GM15510 (cell line): ENCODE data around the gene CDHR2.

Experiments used
- POLR2A ChIP-seq: IDR thresholded peaks from 3 replicates; pipeline ENCODE4 v1.6.1; 2011; ENCODE audit warnings: borderline replicate concordance; ENCODE audit not compliant: insufficient read length; ENCODE audit errors: extremely low read depth

Gene CDHR2

DNA sequence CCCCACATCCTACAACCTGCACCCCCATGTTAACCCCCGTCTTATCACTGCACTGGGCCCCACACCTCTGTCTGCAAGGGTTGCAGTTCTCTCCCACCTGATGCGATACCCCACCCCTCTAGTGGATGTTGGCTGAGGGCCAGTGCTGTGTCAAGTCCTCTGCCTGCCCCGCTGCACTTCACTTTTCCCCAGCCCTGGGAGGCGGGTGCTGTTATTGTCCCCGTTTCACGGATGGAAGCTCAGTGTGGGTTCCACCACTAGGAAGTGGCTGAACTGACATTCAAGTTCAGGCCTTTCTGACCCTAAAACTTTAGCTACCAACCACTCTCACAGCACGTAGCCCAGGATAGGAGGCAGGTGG is 77.7 kb downstream of the CDHR2 start:
- no peak for TF ChIP-seq POLR2A

DNA sequence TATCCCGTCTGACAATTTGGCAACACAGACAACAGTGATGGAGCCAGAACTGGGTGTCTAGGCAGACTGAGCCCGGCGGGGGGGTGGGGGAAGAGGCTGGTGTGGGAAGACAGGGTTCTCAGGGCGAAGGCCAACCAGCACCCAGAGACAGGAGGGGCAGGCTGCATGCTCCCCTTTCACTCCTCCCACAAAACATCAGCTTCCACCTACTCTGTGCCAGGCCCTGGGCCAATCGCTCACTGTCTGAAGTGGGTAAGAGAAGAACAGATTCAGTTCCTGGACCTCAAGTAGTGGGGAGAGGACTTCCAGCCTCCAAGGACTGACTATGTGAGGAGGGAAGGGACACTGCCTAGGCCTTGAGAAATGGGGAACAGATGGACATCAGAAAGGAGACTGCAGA is 78.4 kb downstream of the CDHR2 start:
- no peak for TF ChIP-seq POLR2A

DNA sequence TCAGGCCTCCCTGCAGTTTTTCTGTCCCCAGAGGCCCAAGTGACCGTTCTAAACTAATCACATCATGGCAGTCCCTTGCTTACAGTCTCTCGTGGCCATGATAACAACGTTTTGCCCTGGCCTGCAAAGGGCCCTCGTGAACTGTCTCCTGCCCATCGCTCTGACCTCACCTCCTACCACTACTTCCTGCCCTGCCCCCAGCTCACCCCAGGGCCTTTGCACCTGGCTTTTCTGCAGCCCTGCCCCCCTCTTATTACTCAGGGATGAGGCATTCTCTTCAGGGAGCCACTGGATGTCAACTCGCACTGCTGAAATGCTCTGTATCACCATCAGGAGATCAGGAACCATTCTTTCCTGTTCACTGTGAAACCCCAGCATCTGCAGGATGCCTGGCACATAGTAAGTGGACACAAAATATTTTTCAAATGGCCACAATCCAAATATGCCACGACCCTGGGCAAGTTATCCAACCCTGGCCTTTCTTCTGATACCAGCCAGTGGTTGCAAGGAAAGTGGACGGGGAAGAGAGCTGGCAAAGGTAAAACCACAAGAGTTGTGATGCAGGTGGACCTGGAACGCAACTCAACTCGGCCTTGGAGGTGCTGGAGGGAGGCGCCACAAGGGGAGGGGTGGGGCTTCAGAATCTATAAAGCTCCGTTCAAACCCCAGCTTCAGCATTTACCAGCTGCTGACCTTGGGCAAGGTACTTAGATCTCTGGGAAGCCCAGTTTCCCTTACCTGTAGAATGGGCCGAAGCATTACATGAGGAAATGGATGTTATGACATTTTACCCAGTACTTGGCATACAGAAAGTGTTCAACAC is 79.5 kb downstream of the CDHR2 start:
- no peak for TF ChIP-seq POLR2A

DNA sequence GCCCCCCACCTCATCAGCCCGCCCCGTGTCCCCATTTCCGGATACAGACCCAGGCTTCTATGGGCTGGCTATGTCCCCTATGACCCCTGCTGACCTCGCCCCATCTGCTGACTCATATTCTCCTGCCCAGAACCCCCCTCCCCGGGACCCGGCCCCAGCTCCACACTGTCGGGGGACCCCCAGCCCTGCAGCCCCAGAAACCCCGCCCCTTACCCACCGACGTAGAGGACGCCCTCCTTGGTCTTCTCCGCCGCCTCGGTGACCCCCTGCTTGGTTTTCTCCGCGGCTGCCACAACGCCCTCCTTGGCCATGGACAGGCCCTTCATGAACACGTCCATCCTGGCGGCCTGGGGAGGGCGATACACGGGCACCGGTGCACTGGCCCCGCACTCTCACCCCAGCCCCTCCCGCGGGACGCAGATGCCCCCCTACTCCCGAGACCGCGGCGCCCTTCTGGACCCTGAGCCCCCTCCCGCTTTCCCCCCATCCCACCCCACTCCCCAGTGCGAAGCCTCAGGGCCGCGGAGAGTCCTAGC is 80.2 kb downstream of the CDHR2 start:
- no peak for TF ChIP-seq POLR2A

DNA sequence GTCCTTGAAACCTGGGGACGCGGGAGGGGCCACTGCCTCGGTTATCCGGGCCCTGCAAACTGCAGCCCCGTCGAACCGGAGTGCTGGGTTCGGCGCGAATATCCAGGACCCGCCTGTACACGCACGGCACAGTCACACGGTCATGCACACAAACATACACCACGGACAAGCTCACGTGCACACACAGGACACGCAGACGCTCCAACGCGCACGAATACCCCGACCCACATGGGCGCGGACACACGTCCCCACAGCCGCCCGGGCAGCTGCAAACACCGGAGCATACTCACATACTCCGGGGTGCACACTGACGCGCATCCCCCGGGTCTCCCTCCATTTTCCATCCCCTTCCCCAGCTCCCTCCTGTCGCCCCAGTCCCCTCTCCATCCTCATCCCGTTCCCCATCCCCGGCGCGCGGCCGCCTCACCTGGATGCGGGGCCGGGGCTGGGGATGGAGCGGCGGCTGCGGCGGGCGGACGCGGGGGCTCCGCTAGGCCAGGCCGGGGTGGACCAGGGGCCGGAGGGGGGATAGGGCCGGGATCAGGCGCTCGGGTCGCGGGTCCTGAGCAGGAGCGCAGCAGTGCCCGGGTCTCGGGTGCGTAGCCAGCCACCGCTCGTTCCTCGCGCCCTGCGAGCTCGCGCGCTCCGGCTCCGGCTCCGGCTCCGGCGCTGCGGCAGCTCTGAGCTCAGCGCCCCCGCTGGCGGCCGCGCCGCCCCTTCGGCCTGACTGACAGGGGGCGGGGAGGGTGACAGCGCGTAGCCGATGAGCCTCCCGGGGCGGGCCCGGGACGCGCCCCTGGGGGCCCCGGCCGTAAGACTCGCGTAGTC is 80.9 kb downstream of the CDHR2 start, which contains the start of the genes EIF4E1B and SNCB:
Gene EIF4E1B, plus strand, starts transcription at position 823 of the 828 bp plus-strand sequence. CDS start 12,113 bp downstream, outside the sequence.
Gene SNCB, minus strand, starts transcription at position 682 of the 828 bp plus-strand sequence. CDS start 880 bp downstream, outside the sequence.
- TF ChIP-seq POLR2A = no peak

DNA sequence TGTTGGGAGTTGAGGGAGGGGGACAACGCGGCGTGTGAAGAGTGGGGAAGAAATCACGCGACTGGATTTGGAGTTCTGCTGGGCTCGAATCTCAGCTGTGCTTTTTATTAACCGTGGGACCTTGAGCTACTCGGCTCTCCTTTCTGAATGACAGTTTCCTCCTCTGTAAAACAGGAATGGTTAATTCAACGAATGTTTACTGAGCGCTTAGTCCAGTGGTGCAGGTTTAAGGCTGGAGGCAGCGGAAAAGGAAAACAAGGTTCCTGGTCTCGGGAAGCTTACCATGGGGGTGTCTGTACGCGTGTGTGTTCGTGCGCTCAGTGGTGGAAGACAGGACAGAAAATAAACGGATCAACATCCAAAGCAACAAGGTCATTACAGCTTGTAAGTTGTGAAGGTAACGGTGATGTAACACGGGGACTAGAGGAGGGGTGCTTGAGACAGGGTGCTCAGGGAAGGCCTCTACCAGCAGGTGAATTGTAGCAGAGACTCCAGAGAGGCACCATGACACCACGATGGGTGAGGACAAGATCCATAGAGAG is 81.6 kb downstream of the CDHR2 start:
- no peak for TF ChIP-seq POLR2A

DNA sequence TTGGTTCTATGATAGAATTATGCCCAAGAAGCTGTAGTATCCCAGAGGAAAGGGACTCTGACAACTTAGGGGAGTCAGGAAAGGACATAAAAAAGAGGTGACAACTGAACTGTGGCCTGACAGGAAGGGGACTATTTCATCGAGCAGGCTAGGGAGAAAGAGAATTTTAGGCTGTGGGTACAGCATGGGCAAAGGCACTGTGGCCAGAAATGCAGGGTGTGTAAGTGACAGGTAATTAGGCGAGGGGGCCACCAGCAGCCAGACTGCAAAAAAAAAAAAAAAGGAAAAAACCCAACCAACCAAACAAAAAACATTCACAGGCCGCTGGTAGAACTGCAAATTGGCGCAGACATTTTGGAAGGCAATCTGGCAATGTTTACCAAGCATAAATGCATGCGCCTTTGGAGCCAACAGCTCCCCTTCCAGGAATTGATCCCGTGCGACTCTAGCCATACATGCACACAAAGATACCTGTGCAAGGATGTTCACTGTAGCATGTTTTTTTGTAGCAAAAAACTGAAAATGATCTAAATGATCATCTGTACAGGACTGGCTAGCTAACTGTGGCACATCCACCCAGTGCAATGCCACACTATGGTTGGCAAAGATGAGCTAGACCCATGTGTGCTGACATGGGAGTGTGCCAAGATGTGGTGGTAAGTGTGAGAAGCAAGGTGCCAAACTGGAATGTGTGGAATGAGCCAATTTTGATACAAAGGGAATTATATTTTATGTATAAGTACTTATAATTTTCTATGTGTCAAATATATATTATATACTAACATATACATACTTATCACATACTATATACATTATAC is 82.5 kb downstream of the CDHR2 start:
- no peak for TF ChIP-seq POLR2A

DNA sequence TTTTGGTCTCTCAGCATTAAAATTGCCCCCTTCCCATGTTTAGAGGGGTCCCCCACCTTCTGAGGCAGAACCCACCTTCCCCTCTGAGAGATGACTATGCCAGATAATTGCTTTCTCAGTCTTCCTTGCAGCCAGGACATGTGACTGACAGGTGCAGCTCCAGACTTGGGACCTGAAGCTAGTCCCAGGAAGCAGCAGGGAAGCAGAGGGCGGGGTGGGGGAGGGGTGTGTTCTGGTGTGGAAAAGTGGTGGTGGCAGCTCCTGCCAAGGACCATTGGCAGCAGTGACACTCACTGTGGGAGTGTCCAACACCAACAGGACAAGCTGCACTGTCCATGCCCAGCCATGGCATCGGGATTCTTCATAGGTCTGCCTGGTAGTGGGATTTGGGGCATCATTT is 83.6 kb downstream of the CDHR2 start:
- TF ChIP-seq POLR2A = no peak

DNA sequence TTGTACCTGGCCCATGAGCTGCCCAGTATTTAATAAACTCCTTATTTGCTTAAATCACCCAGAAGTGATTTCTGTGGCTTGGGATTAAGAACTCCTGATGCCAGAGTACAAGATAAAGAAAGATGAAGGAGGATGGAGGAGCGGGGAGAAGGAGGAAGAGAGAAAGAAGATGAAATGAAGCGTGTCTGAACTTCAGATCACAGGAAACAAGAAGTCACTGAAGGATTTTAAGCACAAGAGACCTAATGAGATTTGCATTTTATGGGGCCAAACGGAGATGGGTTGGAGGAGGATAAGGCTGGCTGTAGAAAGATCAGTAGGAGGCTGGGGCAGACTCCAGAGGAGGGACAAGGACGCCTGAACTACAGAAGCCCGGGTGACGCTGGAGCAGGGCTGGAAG is 84.5 kb downstream of the CDHR2 start:
- no peak for TF ChIP-seq POLR2A

DNA sequence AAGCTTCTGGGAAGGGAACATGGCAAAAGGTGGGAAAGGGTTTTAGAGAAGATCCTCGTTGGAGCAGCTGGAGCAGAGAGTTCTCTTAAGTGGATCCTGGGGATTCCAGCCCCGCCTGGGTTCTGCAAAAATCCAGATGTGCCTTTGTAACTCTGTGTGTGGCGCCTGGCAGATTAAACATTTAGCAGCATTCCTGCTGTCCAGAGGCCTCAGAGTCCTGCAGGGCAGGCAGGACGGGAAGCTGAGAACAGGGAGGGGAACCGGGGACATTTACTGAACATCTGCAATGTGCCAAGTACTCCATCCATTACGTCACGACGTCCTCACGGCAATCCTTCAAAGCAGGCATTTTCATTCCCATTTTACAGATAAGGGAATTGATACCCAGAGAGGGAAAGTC is 87.3 kb downstream of the CDHR2 start:
- TF ChIP-seq POLR2A = no peak

DNA sequence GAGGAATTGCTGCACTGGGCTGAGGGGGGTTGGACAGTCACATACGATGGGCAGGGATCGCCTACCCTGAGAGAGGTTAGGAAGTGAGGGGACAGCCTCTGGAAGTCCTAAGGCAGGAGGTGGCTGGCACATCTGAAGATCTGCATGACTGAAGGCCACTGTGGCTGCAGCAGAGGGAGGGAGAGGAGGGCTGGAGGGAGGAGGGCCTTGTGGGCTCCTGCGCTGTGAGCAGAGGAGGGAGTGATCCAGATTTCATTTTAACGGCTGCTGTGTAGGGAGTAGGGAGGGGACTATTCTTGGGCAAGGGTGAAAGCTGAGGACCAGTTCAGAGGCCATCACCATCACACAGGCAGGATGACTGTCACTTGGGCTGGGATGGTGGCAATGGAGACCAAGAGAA is 88.4 kb downstream of the CDHR2 start:
- TF ChIP-seq POLR2A = no peak

DNA sequence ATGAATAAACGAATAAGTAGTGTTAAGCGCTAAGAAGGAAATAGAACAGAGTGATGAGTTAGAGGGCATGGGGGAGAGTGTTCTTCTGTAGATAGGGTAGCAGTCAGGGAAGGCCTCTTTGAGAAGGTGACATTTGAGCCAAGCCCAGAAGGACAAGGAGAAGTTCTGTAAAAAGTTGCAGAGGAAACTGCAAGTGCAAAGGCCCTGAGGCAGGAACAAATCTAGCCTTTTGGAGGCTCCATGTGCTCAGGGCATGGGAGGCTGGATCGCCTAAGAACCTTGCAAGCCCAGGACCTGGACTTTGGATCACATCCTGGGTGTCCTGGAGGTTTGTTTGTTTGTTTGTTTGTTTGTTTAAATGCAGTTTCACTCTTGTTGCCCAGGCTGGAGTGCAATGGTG is 89.3 kb downstream of the CDHR2 start:
- TF ChIP-seq POLR2A = no peak

DNA sequence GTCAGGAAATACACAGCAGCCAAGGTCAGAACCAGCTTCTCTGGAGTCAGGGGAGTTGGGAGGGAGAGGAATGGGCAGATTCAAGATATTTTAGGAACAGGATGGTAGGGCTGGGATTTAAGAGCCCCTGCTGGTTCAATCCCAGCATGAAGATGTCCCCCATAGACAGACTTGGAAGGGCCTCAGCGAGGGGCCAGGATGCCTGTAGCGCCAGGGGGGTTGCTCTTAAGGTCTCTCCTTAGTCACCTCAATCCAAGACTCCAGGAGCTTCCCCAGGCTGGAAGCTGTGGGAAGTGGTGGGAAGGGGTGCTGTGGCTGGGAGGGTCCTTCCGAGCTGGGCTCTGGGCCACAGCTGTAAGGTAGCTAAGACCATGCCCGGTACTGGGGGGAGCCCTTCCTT is 90.1 kb downstream of the CDHR2 start:
- TF ChIP-seq POLR2A = no peak

DNA sequence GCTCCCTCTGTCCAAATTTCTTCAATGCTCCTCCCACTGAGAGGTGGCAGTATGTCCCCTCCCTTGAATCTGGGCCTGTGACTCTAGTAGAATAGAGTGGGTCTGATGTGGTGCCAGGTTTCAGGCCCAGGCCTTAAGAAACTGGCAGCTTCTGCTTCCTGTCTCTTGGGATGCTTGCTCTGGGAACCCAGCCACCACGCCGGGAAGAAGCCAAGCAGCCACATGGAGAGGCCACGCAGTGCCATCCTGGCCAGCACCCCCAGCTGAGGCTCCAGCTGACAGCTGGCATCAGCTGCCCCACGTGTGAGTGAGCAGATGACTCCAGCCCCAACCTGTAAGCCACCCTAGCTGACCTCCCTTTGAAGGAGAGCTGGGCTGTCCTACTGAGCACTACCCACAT is 90.8 kb downstream of the CDHR2 start:
- no peak for TF ChIP-seq POLR2A
